Caco-2 (cell line): ENCODE measurements around the gene MRPL24. TPM values are rescaled to one million over a fixed set of nuclear protein-coding genes. Genes with fewer than 3 reads are reported as not detected.
A peak's percentile ranks its signal among the peaks of the same experiment; 100 is the strongest.

Source experiments
- BruUV-seq: library from RNA; stranded (reverse); fragments of 400-500 nt; replicated peaks from 2 replicates; lab custom pipeline; 2021; lab: Mats Ljungman, UMichigan
- CTCF ChIA-PET: fragments of 300-600 bp; sonication (Branson Sonifier 250); formaldehyde crosslinking; loops from one replicate; lab custom pipeline; 2022; ENCODE audit warnings: antibody characterized with exemption; lab: Charles Lee
- POLR2A ChIA-PET: fragments of 300-600 bp; sonication (Branson Sonifier 250); formaldehyde crosslinking; loops from one replicate; lab custom pipeline; 2022; ENCODE audit warnings: antibody characterized with exemption; lab: Charles Lee
- DNase-seq, 2 experiments: peaks; one replicate each; pipeline versions ENCODE4 v3.0.0 to v3.0.0-alpha.2; 2020 to 2022
- H3K27me3 ChIP-seq: replicated peaks from 2 replicates; pipeline ENCODE4 v1.6.0; 2011; ENCODE audit warnings: low read length; ENCODE audit not compliant: control insufficient read depth, insufficient read depth
- H3K36me3 ChIP-seq: 2 replicates; pipeline ENCODE4 v1.5.1; 2011; ENCODE audit warnings: low read length; ENCODE audit not compliant: control insufficient read depth, insufficient read depth
- H3K4me1 ChIP-seq: fragments of 250-450 bp; sonication (Bioruptor Pico); 2 replicates; pipeline ENCODE4 v1.5.1; 2020; ENCODE audit warnings: mild to moderate bottlenecking
- H3K4me3 ChIP-seq: 2 replicates; pipeline ENCODE4 v1.5.1; 2011; ENCODE audit warnings: low read depth, mild to moderate bottlenecking, control low read depth, low read length
- H3K9me3 ChIP-seq: fragments of 250-450 bp; sonication (Bioruptor Pico); 2 replicates; pipeline ENCODE4 v1.5.1; 2020; ENCODE audit warnings: mild to moderate bottlenecking, moderate library complexity
- H3K27ac Mint-ChIP-seq: one replicate; pipeline ENCODE4 v1.8.0; 2022; ENCODE audit warnings: mixed read lengths; ENCODE audit not compliant: unreplicated experiment
- H3K27me3 Mint-ChIP-seq: one replicate; pipeline ENCODE4 v1.8.0; 2022; ENCODE audit warnings: mixed read lengths; ENCODE audit not compliant: insufficient read depth, unreplicated experiment
- H3K36me3 Mint-ChIP-seq: one replicate; pipeline ENCODE4 v1.8.0; 2022; ENCODE audit warnings: mild to moderate bottlenecking, mixed read lengths; ENCODE audit not compliant: insufficient read depth, unreplicated experiment
- H3K4me1 Mint-ChIP-seq: one replicate; pipeline ENCODE4 v1.8.0; 2022; ENCODE audit warnings: low read depth, mixed read lengths; ENCODE audit not compliant: unreplicated experiment
- H3K4me3 Mint-ChIP-seq: one replicate; pipeline ENCODE4 v1.8.0; 2022; ENCODE audit warnings: mild to moderate bottlenecking, moderate library complexity, mixed read lengths; ENCODE audit not compliant: unreplicated experiment
- H3K9me3 Mint-ChIP-seq: one replicate; pipeline ENCODE4 v1.8.0; 2022; ENCODE audit warnings: mixed read lengths; ENCODE audit not compliant: unreplicated experiment
- CTCF ChIP-seq, 2 experiments: fragments of 200-600 bp in 1 of 2; IDR thresholded peaks; 1 replicate in 1 of 2; 2 replicates in 1 of 2; pipeline versions ENCODE4 v1.5.1 to v1.8.0; 2011 to 2022; ENCODE audit warnings: antibody characterized with exemption in 1 of 2, control low read depth in 1 of 2, inconsistent platforms in 1 of 2, low read depth in 1 of 2, low read length in 1 of 2, mild to moderate bottlenecking in 1 of 2, moderate library complexity in 1 of 2; ENCODE audit not compliant: insufficient read depth in 1 of 2, severe bottlenecking in 1 of 2, unreplicated experiment in 1 of 2
- intact Hi-C: fragments of 100-400 bp; cut with micrococcal nuclease; formaldehyde crosslinking; loops from one replicate; pipeline ENCODE4 v1.10.0; 2022; ENCODE audit not compliant: unreplicated experiment
- total RNA-seq: library from RNA; stranded (reverse); gene quantifications from 2 replicates; pipeline ENCODE4 v1.2.3, GENCODE V29; 2022

The MRPL24 gene
- total RNA-seq, 1 experiment from 2014 or later, result 52.6 TPM

GRCh38 chr1:156726549-156727226, 14.2 kb downstream of the MRPL24 start:
- ChIA-PET POLR2A (interaction anchor here (0.6 to 4.8 kb wide), 4 partner anchors 15 to 49 kb away, joined by 3 to 108 read pairs (median 40); partner anchors contain the start of genes HDGF, MRPL24, NES and PRCC), CTCF (interaction anchor here (0.6 to 4.8 kb wide), 27 partner anchors 11 to 201 kb away, joined by 3 to 262 read pairs (median 7); partner anchors contain the start of genes CRABP2, HDGF, INSRR and MRPL24)
- peaks cover 6% of the 10 kb centered on the region for H3K4me1 Mint-ChIP-seq
- H3K9me3 Mint-ChIP-seq, result no peaks in the 10 kb centered on the region
- DNase-seq, result peak; percentile 66 to 73
- Histone ChIP-seq H3K9me3 (no peaks in the 10 kb centered on the region), H3K4me3 (peak overlapping the region; percentile 10; the same call in 1 of the 2 replicates), H3K27me3 (no peaks in the 10 kb centered on the region), H3K36me3 (peaks cover 4% of the 10 kb centered on the region), H3K4me1 (peaks cover 13% of the 10 kb centered on the region; the same call in 1 of the 2 replicates)
- H3K27me3 Mint-ChIP-seq, result no peaks in the 10 kb centered on the region
- peak; percentile 60 to 69 for TF ChIP-seq CTCF (IDR thresholded peaks at IDR 0.05; ENCODE audit: insufficient read depth in 1 of 2, low read depth in 1 of 2, low read length in 1 of 2, severe bottlenecking in 1 of 2, unreplicated experiment in 1 of 2)
- H3K4me3 Mint-ChIP-seq, result no peak overlapping the region
- no peak overlapping the region for H3K27ac Mint-ChIP-seq
- no TSS peak for BruUV-seq
- peaks cover 18% of the 10 kb centered on the region for H3K36me3 Mint-ChIP-seq
- intact Hi-C loops, result loop anchor here (1.0 kb wide), 2 partner anchors 71 to 164 kb away; no protein-coding TSS in a partner anchor

- DNase-seq, result peak; percentile 87 to 90
- Histone ChIP-seq H3K4me1 (peaks cover 13% of the 10 kb centered on the region; the same call in 1 of the 2 replicates), H3K4me3 (0 out of 2 replicates have a peak overlapping the region, but pooled peaks have one; percentile 8), H3K27me3 (no peaks in the 10 kb centered on the region), H3K36me3 (peaks cover 4% of the 10 kb centered on the region), H3K9me3 (no peaks in the 10 kb centered on the region)
- H3K36me3 Mint-ChIP-seq, result peaks cover 26% of the 10 kb centered on the region
- no TSS peak for BruUV-seq
- intact Hi-C loops, result loop anchor here (1.0 kb wide), 4 partner anchors 19 to 165 kb away; no protein-coding TSS in a partner anchor
- no peaks in the 10 kb centered on the region for H3K27me3 Mint-ChIP-seq
- H3K9me3 Mint-ChIP-seq, result no peaks in the 10 kb centered on the region
- CTCF ChIA-PET, result interaction anchor here (0.6 to 4.8 kb wide), 31 partner anchors 10 to 202 kb away, joined by 3 to 262 read pairs (median 6); partner anchors contain the start of genes CRABP2, HDGF, INSRR and MRPL24
- H3K27ac Mint-ChIP-seq, result no peak overlapping the region
- POLR2A ChIA-PET, result interaction anchor here (0.5 to 4.8 kb wide), 7 partner anchors 15 to 162 kb away, joined by 3 to 108 read pairs (median 3); partner anchors contain the start of genes HAPLN2, HDGF, MRPL24 and NES
- H3K4me1 Mint-ChIP-seq, result peaks cover 6% of the 10 kb centered on the region
- H3K4me3 Mint-ChIP-seq, result no peak overlapping the region
- TF ChIP-seq CTCF (IDR thresholded peaks at IDR 0.05; ENCODE audit: insufficient read depth in 1 of 2, low read depth in 1 of 2, low read length in 1 of 2, severe bottlenecking in 1 of 2, unreplicated experiment in 1 of 2), result peak; percentile 92 to 94
These were observed 15.1 kb downstream of the MRPL24 start for GRCh38 chr1:156725683-156726280.

DNA sequence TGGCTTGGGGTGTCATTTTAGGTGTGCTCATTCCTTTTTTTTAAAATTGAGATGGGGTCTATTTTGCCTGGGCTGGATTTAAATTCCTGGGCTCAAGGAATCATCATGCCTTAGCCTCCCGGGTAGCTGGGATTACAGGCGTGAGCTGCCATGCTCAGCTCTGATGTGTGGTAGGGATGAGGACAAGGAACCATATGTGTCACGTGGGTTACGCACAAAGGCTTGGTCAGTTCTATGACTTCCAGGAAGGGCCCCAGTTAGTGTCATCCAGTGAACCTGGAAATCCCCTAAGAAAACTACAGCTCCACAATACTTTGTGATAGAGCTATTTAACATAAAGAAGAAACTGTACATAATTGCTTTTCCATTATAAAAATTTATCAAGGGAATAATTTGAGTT, 19.4 kb downstream of the MRPL24 start:
- BruUV-seq, result no TSS peak
- POLR2A ChIA-PET, result no interaction called here
- Histone ChIP-seq H3K36me3 (peaks cover 4% of the 10 kb centered on the region), H3K27me3 (no peaks in the 10 kb centered on the region), H3K4me1 (peaks cover 5% of the 10 kb centered on the region; the same call in 1 of the 2 replicates), H3K4me3 (no peak overlapping the region), H3K9me3 (no peaks in the 10 kb centered on the region)
- Mint-ChIP-seq H3K36me3 (peaks cover 22% of the 10 kb centered on the region), H3K4me1 (no peaks in the 10 kb centered on the region), H3K27ac (no peak overlapping the region), H3K4me3 (no peak overlapping the region), H3K9me3 (no peaks in the 10 kb centered on the region), H3K27me3 (no peaks in the 10 kb centered on the region)
- TF ChIP-seq CTCF (IDR thresholded peaks at IDR 0.05; ENCODE audit: insufficient read depth in 1 of 2, low read depth in 1 of 2, low read length in 1 of 2, severe bottlenecking in 1 of 2, unreplicated experiment in 1 of 2), result no peak
- CTCF ChIA-PET, result interaction anchor here (1.0 to 2.1 kb wide), 2 partner anchors 15 to 32 kb away, joined by 7 to 14 read pairs; no protein-coding TSS in a partner anchor
- intact Hi-C loops, result no loop called here
- DNase-seq, result no peak
